Right lung (tissue), 5 donors: ENCODE results near the gene DHX38. TPM values are rescaled to one million over a fixed set of nuclear protein-coding genes. Genes with fewer than 3 reads are reported as not detected.

Experiments used
- DNase-seq, 2 donors: peaks; one replicate each; pipeline ENCODE4 v3.0.0-alpha.2; 2013
- polyA plus RNA-seq, 5 donors: library from polyadenylated mRNA; unstranded; fragments of 120-200 nt; gene quantifications; one replicate each; pipeline versions ENCODE4 v1.2.1 to v1.2.3, GENCODE V29; 2013; ENCODE audit warnings: inconsistent platforms in 1 of 5, low replicate concordance in 1 of 5; ENCODE audit not compliant: insufficient read length in 5 of 5, insufficient read depth in 1 of 5

The DHX38 gene
- polyA plus RNA-seq, 5 donors = 61.7 to 78.0 (median 75.5) TPM

DNA sequence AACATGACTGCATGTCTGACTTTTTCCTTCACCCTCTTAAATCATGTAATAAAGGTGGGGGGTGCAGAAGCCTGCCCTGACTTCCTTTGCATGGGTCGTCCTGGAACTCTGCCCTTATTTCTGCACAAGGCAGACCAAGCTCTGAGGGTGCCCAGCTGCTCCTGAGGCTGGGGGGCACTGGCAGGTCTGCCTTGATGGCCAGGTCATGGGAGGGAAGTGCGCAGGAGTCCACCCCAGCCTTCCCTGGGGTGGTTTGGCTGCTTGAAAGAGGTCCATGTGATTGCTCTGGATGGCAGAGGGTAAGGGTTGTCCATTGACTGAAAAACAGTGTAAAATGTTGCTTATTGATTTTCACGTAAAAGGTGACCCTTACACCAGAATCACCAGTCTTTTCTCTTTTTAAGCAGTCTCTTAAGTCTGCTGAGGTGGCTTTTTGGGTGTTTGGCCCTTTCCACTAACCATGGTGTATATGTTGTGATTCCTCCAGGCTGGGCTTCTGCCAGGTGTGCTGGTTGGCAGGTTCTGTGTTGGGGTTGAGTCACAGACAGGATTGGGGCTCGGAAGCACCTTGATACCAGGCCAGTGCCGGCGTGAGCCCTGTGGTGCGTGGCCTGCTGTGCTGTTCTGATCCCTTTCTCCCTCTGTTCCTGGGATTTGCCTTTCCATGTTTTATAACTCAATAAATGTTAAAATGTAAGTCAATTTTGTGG is 19.4 kb downstream of the DHX38 start:
- no peak for DNase-seq

- DNase-seq = no peak
These were observed 19.9 kb downstream of the DHX38 start for GRCh38 chr16:72113616-72113945.

DNA sequence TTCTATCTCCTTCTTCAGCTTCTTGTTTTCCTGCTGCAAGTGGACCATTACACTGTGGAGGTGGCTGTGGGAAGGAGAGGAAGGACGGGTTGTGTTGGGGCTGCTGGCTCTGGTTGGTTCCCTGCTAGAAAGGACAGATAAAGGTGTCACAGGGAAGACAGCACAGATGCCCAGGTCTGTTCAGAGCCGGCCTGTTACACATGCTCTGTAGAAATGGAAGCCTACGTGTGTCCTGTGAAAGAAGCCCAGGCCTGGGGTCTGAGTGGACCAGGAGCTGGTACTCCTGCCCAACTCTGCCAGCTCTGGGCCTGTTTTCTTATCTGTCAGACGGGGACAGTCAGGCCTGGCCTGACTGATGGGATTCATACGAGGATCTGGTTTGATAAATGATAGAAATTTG is 26.4 kb downstream of the DHX38 start:
- DNase-seq = no peak

- no peak for DNase-seq
These were observed 28.7 kb downstream of the DHX38 start for GRCh38 chr16:72122308-72122707.

GRCh38 chr16:72122916-72123315 is 29.3 kb downstream of the DHX38 start:
- no peak for DNase-seq

DNA sequence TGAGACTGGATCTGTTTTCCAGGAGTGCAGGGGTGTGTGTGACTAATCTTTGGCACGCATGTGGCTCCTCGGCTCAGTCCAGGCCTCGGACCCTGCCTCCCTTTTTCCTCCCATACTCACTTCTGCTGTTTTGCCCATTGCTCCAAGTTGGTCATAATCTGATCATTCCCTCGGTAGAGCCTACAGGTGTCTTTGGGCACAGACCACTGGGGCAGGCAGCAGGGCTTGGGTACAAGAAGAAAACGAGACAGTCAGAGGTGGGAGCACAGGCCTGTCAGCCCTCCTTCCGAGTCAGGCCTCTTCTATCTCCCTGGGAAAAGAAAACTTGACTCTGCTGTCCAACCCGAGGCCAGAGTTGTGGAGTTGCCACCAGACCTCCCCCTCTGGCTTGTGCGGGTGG is 29.8 kb downstream of the DHX38 start:
- no peak for DNase-seq

DNA sequence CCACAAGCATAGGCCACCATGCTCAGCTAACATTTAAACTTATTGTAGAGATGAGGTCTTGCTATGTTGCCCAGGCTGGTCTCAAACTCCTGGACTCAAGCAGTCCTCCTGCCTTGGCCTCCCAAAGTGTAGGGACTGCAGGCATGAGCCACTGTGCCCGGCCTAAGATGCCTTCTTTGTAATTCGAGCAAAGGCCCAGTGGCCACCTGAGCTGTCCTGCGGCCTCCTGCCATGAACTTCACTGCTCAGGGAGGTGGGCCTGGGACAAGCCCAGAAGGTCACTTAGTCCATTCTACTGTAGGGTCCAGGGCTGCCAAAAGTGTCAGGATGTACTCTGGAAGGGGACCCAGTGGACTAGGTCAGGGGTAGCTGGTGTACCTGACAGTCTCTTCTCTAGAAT is 30.5 kb downstream of the DHX38 start:
- DNase-seq = no peak

GRCh38 chr16:72124761-72125634 is 31.4 kb downstream of the DHX38 start:
- peak; percentile 62 to 75 for DNase-seq

- no peak for DNase-seq
These were observed 32.2 kb downstream of the DHX38 start for GRCh38 chr16:72125635-72126428.

DNA sequence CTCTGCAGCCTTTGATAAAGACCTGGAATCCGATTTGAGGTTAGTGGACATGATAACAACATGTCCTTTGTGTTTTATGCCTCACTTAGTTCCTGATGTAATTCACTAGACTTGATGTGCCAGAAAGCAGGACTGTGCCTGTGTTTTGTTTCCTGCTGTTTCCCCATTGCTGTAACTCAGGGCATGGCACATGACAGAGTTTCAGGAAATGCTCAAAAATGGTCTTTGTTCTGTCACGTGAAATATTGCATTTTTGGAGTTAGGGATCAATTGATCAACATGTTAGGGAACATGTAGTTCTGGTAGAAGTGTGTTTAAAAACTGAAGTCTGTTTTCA is 32.8 kb downstream of the DHX38 start:
- DNase-seq = no peak

DNA sequence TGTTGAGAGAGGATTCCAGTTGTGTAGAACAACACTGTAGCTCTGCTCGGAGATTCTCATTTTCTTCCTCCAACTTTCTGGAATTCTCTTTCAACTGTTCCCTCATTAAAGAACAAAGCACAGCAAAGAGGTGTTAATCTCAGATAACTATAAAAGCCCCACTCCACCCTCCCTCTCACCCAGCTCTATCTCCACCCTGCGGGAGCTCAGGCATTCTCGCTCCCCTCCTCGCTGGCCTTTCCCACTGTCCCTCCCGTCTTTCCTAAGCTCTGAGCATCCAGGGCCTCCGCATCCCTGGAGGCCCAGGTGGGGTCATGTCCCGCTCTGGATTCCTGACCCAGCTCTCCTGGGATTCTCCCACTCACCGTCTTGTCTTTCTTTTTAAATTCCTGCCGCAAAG is 35.1 kb downstream of the DHX38 start:
- DNase-seq = no peak

DNA sequence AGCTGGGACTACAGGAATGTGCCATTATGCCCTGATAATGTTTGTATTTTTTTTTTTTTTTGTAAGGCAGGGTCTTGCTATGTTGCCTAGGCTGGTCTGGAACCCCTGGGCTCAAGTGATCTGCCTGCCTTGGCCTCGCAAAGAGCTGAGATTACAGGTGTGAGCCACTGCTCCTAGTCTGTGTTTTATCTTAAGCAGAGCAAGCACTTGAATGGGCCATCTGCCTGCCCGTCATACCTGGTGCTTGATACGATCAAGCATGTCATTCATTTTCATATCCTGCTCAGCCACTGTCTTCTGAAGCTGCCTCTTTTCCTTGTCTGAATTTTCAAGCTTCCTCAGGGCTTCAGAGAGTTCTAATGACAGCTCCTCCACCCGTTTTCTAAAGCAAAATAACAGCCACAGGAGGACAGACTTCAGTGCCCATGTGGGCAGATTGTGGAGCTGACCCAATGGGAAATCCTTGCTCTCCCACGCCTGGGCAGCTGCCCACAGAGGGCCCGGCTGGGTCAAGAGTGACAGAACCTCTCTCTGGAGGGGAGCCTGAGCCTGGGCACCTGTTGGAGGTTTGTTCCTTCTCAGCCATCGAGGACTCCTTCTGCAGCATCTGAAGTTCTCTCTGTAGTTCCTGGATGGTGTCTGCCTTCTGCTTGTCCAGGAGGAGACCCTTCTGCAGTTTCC is 36.5 kb downstream of the DHX38 start:
- DNase-seq = no peak

DNA sequence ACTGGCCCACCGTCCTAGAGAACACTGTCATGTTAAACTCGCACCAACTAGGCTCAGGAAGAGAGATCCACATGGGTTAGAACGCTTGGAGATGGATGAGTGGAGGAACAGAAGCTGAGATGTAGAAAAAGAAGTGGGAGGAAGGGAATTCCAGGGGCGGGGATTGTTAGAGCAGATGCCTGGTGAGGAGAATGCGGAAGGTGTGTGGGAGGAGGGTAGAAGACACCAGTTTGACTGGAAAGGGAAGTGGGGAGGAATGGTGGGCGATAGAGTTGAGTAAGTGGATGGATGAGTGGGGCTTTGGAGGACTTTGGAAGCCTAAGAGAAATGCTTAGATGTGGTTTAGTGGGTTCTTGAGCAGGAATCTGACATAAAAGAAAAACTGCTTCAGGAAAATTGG is 37.4 kb downstream of the DHX38 start:
- DNase-seq = no peak

DNA sequence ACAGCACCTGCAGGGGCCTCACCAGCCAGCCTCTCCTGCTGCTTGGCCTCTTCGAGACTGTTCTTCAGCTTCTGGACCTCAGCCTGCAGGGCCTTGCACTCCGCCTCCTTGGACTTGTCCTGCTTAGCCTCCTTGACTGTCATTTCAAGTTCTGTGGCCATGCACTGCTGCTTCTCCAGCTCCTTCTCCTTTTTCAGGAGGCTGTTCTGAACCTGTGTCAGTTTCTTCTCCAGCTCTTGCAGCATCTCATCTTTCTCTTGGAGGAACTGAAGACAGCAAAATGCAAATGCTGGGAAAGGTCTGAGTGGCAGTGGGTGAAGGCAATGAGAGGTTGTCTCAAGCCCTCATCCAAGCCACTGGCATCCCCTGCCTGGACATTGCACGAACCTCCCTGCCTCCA is 39.1 kb downstream of the DHX38 start:
- DNase-seq = no peak

- no peak for DNase-seq
These were observed 40.9 kb downstream of the DHX38 start for GRCh38 chr16:72134507-72134906.

DNA sequence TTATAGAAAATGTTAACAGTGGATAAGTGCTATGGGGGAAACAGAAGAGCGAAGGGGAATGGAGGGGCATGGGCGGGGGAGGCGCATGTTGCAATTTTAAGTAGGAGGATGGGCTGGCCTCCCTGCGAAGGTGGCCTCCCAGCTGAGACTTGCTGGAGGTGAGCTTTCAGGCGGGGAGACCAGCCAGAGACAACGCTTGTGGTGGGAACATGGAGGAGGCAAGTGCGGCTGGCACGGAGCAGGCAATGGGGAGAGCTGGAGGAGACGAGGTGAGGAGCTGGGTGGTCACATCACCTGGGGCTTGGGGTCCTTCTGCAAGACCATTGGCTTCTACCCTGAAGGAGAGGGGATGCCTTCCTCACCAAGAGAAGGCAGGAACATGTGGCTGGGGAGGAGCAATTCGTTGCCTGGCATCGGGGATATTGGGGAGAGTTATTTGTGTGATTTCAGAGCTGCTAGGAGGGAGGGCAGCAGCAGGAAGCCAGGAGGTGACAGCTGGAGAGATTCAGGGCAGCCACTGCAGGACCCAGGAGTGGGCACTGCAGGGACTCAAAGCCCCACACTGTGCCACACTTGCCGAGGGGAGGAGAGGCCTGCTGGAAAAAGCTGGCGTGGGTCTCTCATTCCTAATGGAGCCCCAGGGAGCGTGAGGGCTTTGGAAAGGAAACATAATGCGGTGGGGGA is 43.9 kb downstream of the DHX38 start:
- DNase-seq = no peak

- no peak for DNase-seq
These were observed 44.5 kb downstream of the DHX38 start for GRCh38 chr16:72138064-72138572.

GRCh38 chr16:72139908-72140307 is 46.3 kb downstream of the DHX38 start:
- DNase-seq = no peak

GRCh38 chr16:72142476-72142875 is 48.8 kb downstream of the DHX38 start:
- DNase-seq = no peak

DNA sequence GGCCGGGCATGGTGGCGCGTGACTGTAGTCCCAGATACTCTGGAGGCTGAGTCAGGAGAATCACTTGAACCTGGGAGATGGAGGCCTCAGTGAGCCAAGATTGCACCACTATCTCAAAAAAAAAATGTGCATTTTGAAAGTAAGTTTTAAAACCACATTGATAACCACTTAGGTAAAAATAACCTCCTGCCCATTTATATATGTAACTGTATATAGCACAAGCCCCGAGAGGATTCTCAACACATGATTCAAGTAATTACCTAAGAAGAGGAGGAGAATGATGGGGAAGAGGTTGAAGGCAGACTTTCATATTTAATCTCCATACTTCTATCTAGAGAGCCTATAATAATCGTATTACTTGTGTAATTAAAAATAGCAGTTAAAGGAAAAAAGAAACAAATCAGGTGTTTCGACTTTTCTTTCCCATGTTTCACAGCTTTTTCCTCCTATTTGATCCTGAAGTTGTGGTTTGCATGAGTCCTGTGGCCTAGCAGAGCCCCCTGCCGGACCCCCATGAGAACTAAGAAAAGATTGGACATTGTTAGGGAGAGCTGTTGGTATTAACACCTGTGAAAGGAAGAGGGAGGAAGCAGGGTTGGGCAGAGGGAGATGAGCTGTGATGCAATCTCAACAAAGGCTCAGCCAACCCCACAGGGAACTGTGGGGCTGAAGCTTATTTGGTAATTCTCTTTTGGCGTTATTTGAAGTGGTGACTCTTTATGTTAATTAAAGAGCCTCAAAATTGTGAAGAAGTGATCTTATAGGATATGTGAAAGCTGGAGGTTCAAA is 56.2 kb downstream of the DHX38 start:
- DNase-seq = no peak
